Psoas muscle (tissue), 8 donors: ENCODE results near the gene PPP2R3A. TPM values are rescaled to one million over a fixed set of nuclear protein-coding genes. Genes with fewer than 3 reads are reported as not detected.

Experiments
- ATAC-seq, 4 donors: fragments of 200-7000 bp; cut with Tn5 transposase; one replicate each; pipeline ENCODE4 v1.9.1; 2020; ENCODE audit warnings: moderate library complexity in 3 of 4, mild to moderate bottlenecking in 2 of 4
- DNase-seq, 2 donors: peaks; one replicate each; pipeline ENCODE4 v3.0.0-alpha.2; 2020
- H3K27ac ChIP-seq: fragments of 200-600 bp; one replicate; pipeline ENCODE4 v1.8.0; 2022
- H3K27me3 ChIP-seq, 3 donors: fragments of 200-600 bp in 1 of 3; one replicate each; pipeline versions ENCODE4 v1.6.1 to v1.8.0; 2013 to 2022; ENCODE audit warnings: low read length in 2 of 3, mild to moderate bottlenecking in 2 of 3, moderate library complexity in 1 of 3; ENCODE audit not compliant: insufficient read depth in 3 of 3
- H3K36me3 ChIP-seq, 2 donors: fragments of 200-600 bp in 1 of 2; one replicate each; pipeline versions ENCODE4 v1.6.1 to v1.8.0; 2013 to 2022; ENCODE audit warnings: low read depth in 1 of 2, mild to moderate bottlenecking in 1 of 2, moderate library complexity in 1 of 2; ENCODE audit not compliant: insufficient read depth in 1 of 2
- H3K4me1 ChIP-seq: fragments of 200-600 bp; one replicate; pipeline ENCODE4 v1.8.0; 2022
- H3K4me3 ChIP-seq: fragments of 200-600 bp; one replicate; pipeline ENCODE4 v1.8.0; 2022; ENCODE audit warnings: mild to moderate bottlenecking
- H3K9me3 ChIP-seq: fragments of 200-600 bp; one replicate; pipeline ENCODE4 v1.8.0; 2022
- CTCF ChIP-seq: fragments of 200-600 bp; IDR thresholded peaks from one replicate; pipeline ENCODE4 v1.8.0; 2022; ENCODE audit warnings: antibody characterized with exemption
- WGBS, 3 donors: extraction: QIAGEN DNeasy Blood & Tissue Kit; methylation state at CpG; one replicate each; pipeline versions ENCODE4 v1.1.6 to v1.1.7; 2013; 5-methylcytosine and 5-hydroxymethylcytosine counted together
- intact Hi-C, 2 donors: fragments of 100-400 bp; cut with DNase I; formaldehyde crosslinking; loops; one replicate each; pipeline versions ENCODE4 v1.11.0 to v1.14.2; 2022
- polyA plus RNA-seq, 3 donors: library from polyadenylated mRNA; stranded (reverse); fragments of 200-250 nt; gene quantifications; one replicate each; pipeline ENCODE4 v1.2.3, GENCODE V29; 2013
- total RNA-seq, 4 donors: library from RNA; stranded (reverse); fragmentation: NEBNext Ultra II Directional in 2 of 4; extraction: Animal tissue kit (Norgen Biotek cat#: 25700) in 2 of 4; gene quantifications; one replicate each; pipeline versions ENCODE4 v1.2.1 to v1.2.4, GENCODE V29; 2021 to 2023
- donor health status: healthy with polysubstance abuse.
- donor health status: DM: no; HTN: no; CAD: no; lungs with moderate emphysema.
- donor health status: Bipolar disorder and iron deficiency.
- donor health status: healthy.
- donor health status: DM: yes; HTN: yes; CAD: no.
- donor health status: DM: no; HTN: no; CAD: no.
- donor health status: DM: no; HTN: no; CAD: no.
- donor health status: DM: yes; HTN: yes; CAD: no.

Gene PPP2R3A
- total and polyA plus RNA-seq, 7 donors = 5.4 to 134 (median 45.5) TPM

- H3K4me1 ChIP-seq = peaks cover 32% of the 10 kb centered on the region
- H3K36me3 ChIP-seq = peaks cover 2 to 30% of the 10 kb centered on the region in 2 donors
- 88 to 96% (median 89%) methylated on average over 6 of the region's 6 CpGs for WGBS, 3 donors
- TF ChIP-seq CTCF = no peak
- no peaks in the 10 kb centered on the region for H3K9me3 ChIP-seq
- ATAC-seq = no peak
- DNase-seq = no peak
- H3K27me3 ChIP-seq = no peaks in the 10 kb centered on the region
- no peak overlapping the region for H3K4me3 ChIP-seq
- H3K27ac ChIP-seq = no peak overlapping the region
- intact Hi-C loops = loop anchor here in 1 of 2 donors (10.0 kb wide), 1 partner anchor 48 kb away; the partner anchor contains the start of gene MSL2
Measured at GRCh38 chr3:136146981-136147729, 181.6 kb downstream of the PPP2R3A start.

GRCh38 chr3:136149667-136150066 lies 184.1 kb downstream of the PPP2R3A start:
- H3K27me3 ChIP-seq = no peaks in the 10 kb centered on the region
- H3K4me3 ChIP-seq = no peak overlapping the region
- no peaks in the 10 kb centered on the region for H3K9me3 ChIP-seq
- DNase-seq = no peak
- H3K4me1 ChIP-seq = peaks cover 38% of the 10 kb centered on the region
- no peak for TF ChIP-seq CTCF
- peak in 2 of 4 donors; percentile 46 to 66 for ATAC-seq
- H3K27ac ChIP-seq = no peak overlapping the region
- H3K36me3 ChIP-seq = peaks cover 6 to 28% of the 10 kb centered on the region in 2 donors
- intact Hi-C loops = loop anchor here (5.0 to 10.0 kb wide), 2 partner anchors 43 to 45 kb away; partner anchors contain the start of gene MSL2 (in 1 of the 2)
- WGBS, 3 donors = 53 to 70% (median 53%) methylated on average over 3 of the region's 3 CpGs

GRCh38 chr3:136151219-136151618 lies 185.7 kb downstream of the PPP2R3A start:
- Histone ChIP-seq H3K4me3 (no peak overlapping the region), H3K27ac (peak overlapping the region; percentile 42), H3K9me3 (no peaks in the 10 kb centered on the region), H3K36me3 (peaks cover 6 to 17% of the 10 kb centered on the region in 2 donors), H3K4me1 (peaks cover 41% of the 10 kb centered on the region), H3K27me3 (no peaks in the 10 kb centered on the region)
- ATAC-seq (peak in 1 of 4 donors; percentile 14), DNase-seq (no peak)
- intact Hi-C loops = loop anchor here in 1 of 2 donors (5.0 kb wide), 1 partner anchor 41 kb away; no protein-coding TSS in a partner anchor
- TF ChIP-seq CTCF = no peak
- WGBS, 3 donors = 62 to 85% (median 63%) methylated on average over 10 of the region's 10 CpGs

- Histone ChIP-seq H3K27ac (no peak overlapping the region), H3K27me3 (no peaks in the 10 kb centered on the region), H3K4me3 (no peak overlapping the region), H3K9me3 (no peaks in the 10 kb centered on the region), H3K36me3 (peaks cover 6 to 17% of the 10 kb centered on the region in 2 donors), H3K4me1 (peaks cover 44% of the 10 kb centered on the region)
- 73 to 84% (median 79%) methylated on average over 4 of the region's 4 CpGs for WGBS, 3 donors
- no peak for DNase-seq
- ATAC-seq = no peak
- intact Hi-C loops = loop anchor here in 1 of 2 donors (5.0 kb wide), 1 partner anchor 40 kb away; no protein-coding TSS in a partner anchor
- no peak for TF ChIP-seq CTCF
Measured at GRCh38 chr3:136152176-136152843, 186.8 kb downstream of the PPP2R3A start.
